ENCODE measurements around the gene GGT1. TPM values are rescaled to one million over a fixed set of nuclear protein-coding genes. Genes with fewer than 3 reads are reported as not detected.

GGT1 gene
- total and polyA plus RNA-seq, 5 donors: 3.7 to 7.2 (median 5.1) TPM

DNA sequence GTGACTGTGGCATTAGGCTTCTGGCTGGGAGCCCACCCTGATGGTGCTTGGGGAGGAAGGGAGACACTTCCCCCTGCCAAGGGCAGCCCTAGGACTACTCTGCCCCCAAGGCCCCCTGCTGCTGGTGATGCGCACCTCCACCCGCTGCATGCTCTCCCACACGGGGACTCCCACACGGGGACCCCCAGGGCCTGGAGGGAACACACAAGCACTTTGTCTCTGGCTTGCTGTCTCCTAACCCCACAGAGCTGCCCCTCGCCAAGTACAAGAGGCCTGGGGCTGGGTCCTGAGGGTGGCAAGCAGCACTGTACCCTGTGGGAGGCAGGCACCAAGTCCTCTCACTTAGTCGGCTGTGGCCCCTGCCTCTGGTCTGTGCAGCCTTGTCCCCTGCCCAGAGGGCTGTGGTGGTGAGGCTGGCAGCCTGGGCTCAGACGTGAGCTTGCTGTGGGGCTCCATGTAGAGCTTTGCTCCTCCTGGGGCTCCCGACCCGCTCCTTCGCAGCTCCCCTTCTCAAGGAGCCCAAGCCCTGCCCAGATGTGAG lies 18.1 kb upstream of the GGT1 start:
- 78% methylated on average over 10 of the region's 10 CpGs for WGBS
- no peaks in the 10 kb centered on the region for H3K9me3 ChIP-seq (ENCODE audit: control insufficient read depth, low read length)
- H3K4me3 ChIP-seq (ENCODE audit: low read length): no peak overlapping the region
- no peak overlapping the region for H3K27ac ChIP-seq (ENCODE audit: low read length)
- H3K27me3 ChIP-seq (ENCODE audit: control insufficient read depth, insufficient read depth): no peaks in the 10 kb centered on the region
- H3K4me1 ChIP-seq (ENCODE audit: control insufficient read depth, insufficient read depth, low read length): no peaks in the 10 kb centered on the region
- intact Hi-C loops (cut with DNase I): no loop called here
- peak in 1 of 3 donors; percentile 68 for DNase-seq
- peak in 1 of 2 donors; percentile 11 for ATAC-seq

DNA sequence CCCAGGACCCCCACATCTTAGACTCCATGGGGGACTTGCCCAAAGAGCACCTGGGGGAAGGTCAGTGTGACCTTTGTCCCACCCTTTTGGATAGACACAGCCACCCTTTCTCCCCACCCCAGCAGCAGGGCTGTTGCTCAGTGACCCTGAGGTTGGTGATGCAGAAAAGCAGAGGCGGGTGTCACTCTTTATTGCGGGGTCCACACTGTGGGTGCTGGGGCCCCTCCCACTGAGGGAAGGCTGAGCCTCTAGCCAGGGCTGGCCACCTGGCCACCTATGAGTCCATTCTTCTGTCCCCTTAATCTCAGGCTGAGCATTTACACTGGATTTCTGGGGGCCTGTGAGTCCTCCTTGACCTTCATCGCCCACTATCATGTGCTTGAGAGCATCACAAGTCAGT lies 17.5 kb upstream of the GGT1 start:
- WGBS: 94% methylated on average over 3 of the region's 3 CpGs
- Histone ChIP-seq H3K27ac (ENCODE audit: low read length) (no peak overlapping the region), H3K27me3 (ENCODE audit: control insufficient read depth, insufficient read depth) (no peaks in the 10 kb centered on the region), H3K9me3 (ENCODE audit: control insufficient read depth, low read length) (no peaks in the 10 kb centered on the region), H3K4me1 (ENCODE audit: control insufficient read depth, insufficient read depth, low read length) (no peaks in the 10 kb centered on the region), H3K4me3 (ENCODE audit: low read length) (no peak overlapping the region)
- ATAC-seq (no peak), DNase-seq (no peak)
- intact Hi-C loops (cut with DNase I): no loop called here

DNA sequence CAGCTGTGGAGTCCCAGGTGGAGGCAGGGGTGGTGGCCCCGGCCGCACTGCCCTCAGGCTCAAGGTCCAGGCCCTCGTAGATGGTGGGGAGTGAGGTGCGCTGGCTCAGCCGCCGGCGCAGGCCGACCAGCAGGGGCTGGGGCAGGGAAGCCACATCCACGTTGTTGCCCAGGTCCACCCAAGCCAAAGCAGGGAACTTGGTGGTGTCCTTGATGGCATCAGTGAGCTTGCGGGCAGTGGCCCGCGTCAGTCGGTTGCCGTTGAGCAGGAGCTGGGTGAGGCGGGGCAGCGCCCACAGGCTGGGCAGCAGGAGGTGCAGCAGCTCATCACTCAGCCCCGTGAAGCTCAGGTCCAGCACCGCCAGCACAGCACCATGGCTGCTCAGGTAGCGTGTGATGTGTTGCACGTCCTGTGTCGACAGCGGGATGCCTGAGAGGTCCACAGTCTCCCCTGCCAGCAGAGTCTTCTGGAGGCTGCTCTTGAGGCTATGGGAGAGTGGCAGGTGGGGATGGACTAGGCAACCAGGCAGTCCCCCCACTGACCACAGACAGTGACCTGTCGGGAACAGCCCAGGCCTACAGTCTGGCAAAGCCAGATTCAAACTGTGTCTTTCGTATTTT lies 17.0 kb upstream of the GGT1 start:
- DNase-seq: peak in 1 of 3 donors; percentile 51
- intact Hi-C loops (cut with DNase I): no loop called here
- ATAC-seq: no peak

GRCh38 chr22:24587251-24587650 lies 15.7 kb upstream of the GGT1 start:
- Histone ChIP-seq H3K9me3 (ENCODE audit: control insufficient read depth, low read length) (no peaks in the 10 kb centered on the region), H3K4me1 (ENCODE audit: control insufficient read depth, insufficient read depth, low read length) (no peaks in the 10 kb centered on the region), H3K27me3 (ENCODE audit: control insufficient read depth, insufficient read depth) (no peaks in the 10 kb centered on the region), H3K27ac (ENCODE audit: low read length) (no peak overlapping the region), H3K4me3 (ENCODE audit: low read length) (no peak overlapping the region)
- DNase-seq (no peak), ATAC-seq (no peak)
- 86% methylated on average over 5 of the region's 5 CpGs for WGBS
- intact Hi-C loops (cut with DNase I): no loop called here

More for the DNA sequence above, 17.0 kb upstream of the GGT1 start:
- no peaks in the 10 kb centered on the region for H3K4me1 ChIP-seq (ENCODE audit: control insufficient read depth, insufficient read depth, low read length)
- H3K27ac ChIP-seq (ENCODE audit: low read length): no peak overlapping the region
- H3K27me3 ChIP-seq (ENCODE audit: control insufficient read depth, insufficient read depth): no peaks in the 10 kb centered on the region
- whole genome bisulfite sequencing: 91% methylated on average over 24 of the region's 24 CpGs
- H3K4me3 ChIP-seq (ENCODE audit: low read length): no peak overlapping the region
- H3K9me3 ChIP-seq (ENCODE audit: control insufficient read depth, low read length): no peaks in the 10 kb centered on the region

- Histone ChIP-seq H3K9me3 (ENCODE audit: control insufficient read depth, low read length) (no peaks in the 10 kb centered on the region), H3K27ac (ENCODE audit: low read length) (no peak overlapping the region), H3K27me3 (ENCODE audit: control insufficient read depth, insufficient read depth) (no peaks in the 10 kb centered on the region), H3K4me1 (ENCODE audit: control insufficient read depth, insufficient read depth, low read length) (no peaks in the 10 kb centered on the region), H3K4me3 (ENCODE audit: low read length) (no peak overlapping the region)
- no peak for ATAC-seq
- WGBS: 80% methylated on average over 8 of the region's 8 CpGs
- intact Hi-C loops (cut with DNase I): no loop called here
- DNase-seq: no peak
Measured at GRCh38 chr22:24587948-24588347, 15.0 kb upstream of the GGT1 start.

DNA sequence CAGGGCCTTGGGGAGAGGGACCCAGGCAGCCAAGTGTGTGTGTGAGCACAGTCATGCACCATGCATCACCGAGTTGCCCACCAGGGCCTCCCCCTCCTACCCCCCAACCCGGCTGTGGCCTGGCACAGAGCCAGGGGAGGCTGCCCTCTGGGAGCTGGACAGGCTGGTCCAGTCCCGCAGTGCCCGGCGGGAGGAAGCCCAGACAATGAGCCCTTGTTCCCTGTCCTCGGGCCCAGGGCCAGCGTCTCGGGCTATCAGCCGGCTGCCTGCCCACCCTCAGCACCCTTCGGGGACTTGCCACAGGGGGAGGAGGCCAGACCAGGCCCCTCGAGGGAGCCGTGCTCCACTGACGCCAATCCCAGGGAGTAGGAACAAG lies 14.6 kb upstream of the GGT1 start:
- H3K27me3 ChIP-seq (ENCODE audit: control insufficient read depth, insufficient read depth): no peaks in the 10 kb centered on the region
- H3K27ac ChIP-seq (ENCODE audit: low read length): no peak overlapping the region
- WGBS: 55% methylated on average over 13 of the region's 13 CpGs
- ATAC-seq: no peak
- intact Hi-C loops (cut with DNase I): no loop called here
- H3K9me3 ChIP-seq (ENCODE audit: control insufficient read depth, low read length): no peaks in the 10 kb centered on the region
- H3K4me3 ChIP-seq (ENCODE audit: low read length): no peak overlapping the region
- DNase-seq: peak; percentile 56 to 81 (median 77)
- H3K4me1 ChIP-seq (ENCODE audit: control insufficient read depth, insufficient read depth, low read length): no peaks in the 10 kb centered on the region

GRCh38 chr22:24588757-24589481 lies 14.1 kb upstream of the GGT1 start:
- H3K4me3 ChIP-seq (ENCODE audit: low read length): no peak overlapping the region
- H3K27me3 ChIP-seq (ENCODE audit: control insufficient read depth, insufficient read depth): no peaks in the 10 kb centered on the region
- WGBS: 91% methylated on average over 21 of the region's 21 CpGs
- DNase-seq (no peak), ATAC-seq (no peak)
- H3K27ac ChIP-seq (ENCODE audit: low read length): no peak overlapping the region
- no peaks in the 10 kb centered on the region for H3K4me1 ChIP-seq (ENCODE audit: control insufficient read depth, insufficient read depth, low read length)
- no peaks in the 10 kb centered on the region for H3K9me3 ChIP-seq (ENCODE audit: control insufficient read depth, low read length)
- intact Hi-C loops (cut with DNase I): no loop called here

- Histone ChIP-seq H3K9me3 (ENCODE audit: control insufficient read depth, low read length) (no peaks in the 10 kb centered on the region), H3K27ac (ENCODE audit: low read length) (no peak overlapping the region), H3K27me3 (ENCODE audit: control insufficient read depth, insufficient read depth) (no peaks in the 10 kb centered on the region), H3K4me1 (ENCODE audit: control insufficient read depth, insufficient read depth, low read length) (no peaks in the 10 kb centered on the region), H3K4me3 (ENCODE audit: low read length) (no peak overlapping the region)
- WGBS: 91% methylated on average over 7 of the region's 7 CpGs
- DNase-seq: no peak
- no peak for ATAC-seq
- intact Hi-C loops (cut with DNase I): no loop called here
Measured at GRCh38 chr22:24589518-24590030, 13.4 kb upstream of the GGT1 start.

DNA sequence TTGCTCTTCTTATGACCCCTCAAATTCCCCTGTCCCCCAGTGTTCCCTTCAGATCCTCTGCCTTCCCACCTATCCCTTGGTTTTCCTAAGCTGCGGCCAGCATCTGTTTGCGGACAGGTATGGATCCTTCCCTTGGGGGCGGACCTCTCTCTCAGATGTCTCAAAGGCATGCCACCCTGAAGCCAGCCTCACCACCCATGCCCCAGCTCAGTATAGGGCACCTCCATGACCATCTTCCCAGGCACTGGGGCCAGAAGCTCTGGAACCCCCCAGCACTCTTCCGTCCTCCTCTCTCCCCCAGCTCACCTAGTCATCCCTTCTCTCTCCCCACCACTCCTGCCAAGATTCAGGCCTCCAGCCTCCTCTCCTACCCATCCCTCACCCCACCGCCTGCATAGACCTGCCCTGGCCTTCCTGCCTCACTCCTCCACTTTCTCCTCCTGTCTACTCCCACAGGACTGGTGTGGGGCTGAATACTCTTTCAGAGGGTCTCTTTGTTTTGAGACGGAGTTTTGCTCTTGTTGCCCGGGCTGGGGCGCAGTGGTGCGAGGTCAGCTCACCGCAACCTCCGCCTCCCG lies 12.3 kb upstream of the GGT1 start:
- Histone ChIP-seq H3K27ac (ENCODE audit: low read length) (no peak overlapping the region), H3K9me3 (ENCODE audit: control insufficient read depth, low read length) (no peaks in the 10 kb centered on the region), H3K4me1 (ENCODE audit: control insufficient read depth, insufficient read depth, low read length) (no peaks in the 10 kb centered on the region), H3K27me3 (ENCODE audit: control insufficient read depth, insufficient read depth) (no peaks in the 10 kb centered on the region), H3K4me3 (ENCODE audit: low read length) (no peak overlapping the region)
- DNase-seq: no peak
- intact Hi-C loops (cut with DNase I): no loop called here
- no peak for ATAC-seq
- WGBS: 98% methylated on average over 12 of the region's 12 CpGs

- intact Hi-C loops (cut with DNase I): no loop called here
Measured at GRCh38 chr22:24591286-24591830, 11.6 kb upstream of the GGT1 start.

More at GRCh38 chr22:24591286-24591830, 11.6 kb upstream of the GGT1 start:
- WGBS: 95% methylated on average over 6 of the region's 6 CpGs
- Histone ChIP-seq H3K27me3 (ENCODE audit: control insufficient read depth, insufficient read depth) (no peaks in the 10 kb centered on the region), H3K4me1 (ENCODE audit: control insufficient read depth, insufficient read depth, low read length) (no peaks in the 10 kb centered on the region), H3K9me3 (ENCODE audit: control insufficient read depth, low read length) (no peaks in the 10 kb centered on the region), H3K4me3 (ENCODE audit: low read length) (no peak overlapping the region), H3K27ac (ENCODE audit: low read length) (no peak overlapping the region)
- no peak for ATAC-seq
- DNase-seq: no peak

All from right cardiac atrium (tissue), 5 donors.